Endometrial microvascular endothelial cells (primary cell): ENCODE results near the gene PDGFA. TPM values are rescaled to one million over a fixed set of nuclear protein-coding genes. Genes with fewer than 3 reads are reported as not detected.

Experiments used
- in situ Hi-C: cut with HindIII; loops from 2 replicates; pipeline ENCODE4 v1.10.0; 2017; ENCODE audit warnings: low sequenced_read_pairs, low pct_unique_long_range_greater_than_20kb; ENCODE audit errors: inconsistent ontology term
- total RNA-seq: library from RNA; depleted of rRNA; stranded (reverse); fragments of >200 nt; gene quantifications from one replicate; pipeline ENCODE4 v1.2.3, GENCODE V29; 2015; ENCODE audit errors: inconsistent ontology term

PDGFA gene
- total RNA-seq, 1 donor from 2014 or later, result 81.8 TPM

- in situ Hi-C loops, result no loop called here
These were observed 22.9 kb downstream of the PDGFA start for GRCh38 chr7:496528-497295.

DNA sequence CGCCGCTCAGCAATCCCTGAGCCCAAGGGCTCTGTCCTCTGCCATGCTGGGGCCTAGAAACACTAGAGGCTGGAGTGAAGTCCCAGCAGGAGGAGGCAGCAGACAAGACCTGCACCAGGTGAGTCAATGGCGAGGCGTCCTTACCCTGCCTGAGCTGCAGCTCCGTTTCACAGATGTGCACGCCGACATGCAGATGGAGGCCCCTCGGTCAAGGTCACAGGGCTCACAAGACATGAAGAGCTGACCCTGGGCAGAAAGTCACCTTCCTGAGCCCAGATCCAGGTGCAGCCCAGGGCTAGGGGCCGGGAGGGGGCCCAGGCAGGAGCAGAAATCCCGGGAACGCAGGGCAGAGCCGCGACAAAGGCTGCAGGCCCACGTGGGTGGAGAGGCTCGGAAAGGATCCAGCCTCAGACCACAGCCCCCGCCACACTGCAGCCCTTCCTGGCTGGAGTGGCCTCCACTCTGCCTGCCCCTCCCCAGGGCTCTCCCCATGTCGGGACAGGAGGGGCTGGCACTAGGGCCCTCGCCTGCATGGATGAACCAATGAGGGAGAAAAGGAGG lies 23.8 kb downstream of the PDGFA start:
- in situ Hi-C loops, result no loop called here

- in situ Hi-C loops, result no loop called here
These were observed 24.3 kb downstream of the PDGFA start for GRCh38 chr7:495326-495725.

DNA sequence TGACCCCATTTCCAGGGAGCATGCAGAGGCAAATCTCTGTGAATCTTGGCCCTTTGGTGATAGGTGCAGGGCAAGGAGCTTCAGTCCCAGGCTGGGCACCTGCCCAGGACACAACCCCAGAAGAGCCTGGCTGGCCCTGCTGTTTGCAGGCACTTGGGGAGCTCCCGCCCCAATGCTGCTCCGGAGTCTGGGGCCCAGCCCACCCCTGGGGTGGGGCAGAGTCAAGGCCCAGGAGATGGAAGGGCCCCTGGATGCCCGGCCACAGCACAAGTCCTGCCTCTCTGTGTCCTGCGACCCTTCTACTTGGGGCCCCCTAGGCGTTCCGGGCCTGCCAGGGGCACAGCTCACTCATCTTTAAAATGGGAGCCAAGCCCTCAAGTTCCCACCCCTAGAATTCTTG lies 24.7 kb downstream of the PDGFA start:
- in situ Hi-C loops, result no loop called here

- in situ Hi-C loops, result no loop called here
These were observed 25.4 kb downstream of the PDGFA start for GRCh38 chr7:494259-494687.

- in situ Hi-C loops, result no loop called here
These were observed 25.9 kb downstream of the PDGFA start for GRCh38 chr7:493661-494251.

- in situ Hi-C loops, result no loop called here
These were observed 27.0 kb downstream of the PDGFA start for GRCh38 chr7:492714-493065.

DNA sequence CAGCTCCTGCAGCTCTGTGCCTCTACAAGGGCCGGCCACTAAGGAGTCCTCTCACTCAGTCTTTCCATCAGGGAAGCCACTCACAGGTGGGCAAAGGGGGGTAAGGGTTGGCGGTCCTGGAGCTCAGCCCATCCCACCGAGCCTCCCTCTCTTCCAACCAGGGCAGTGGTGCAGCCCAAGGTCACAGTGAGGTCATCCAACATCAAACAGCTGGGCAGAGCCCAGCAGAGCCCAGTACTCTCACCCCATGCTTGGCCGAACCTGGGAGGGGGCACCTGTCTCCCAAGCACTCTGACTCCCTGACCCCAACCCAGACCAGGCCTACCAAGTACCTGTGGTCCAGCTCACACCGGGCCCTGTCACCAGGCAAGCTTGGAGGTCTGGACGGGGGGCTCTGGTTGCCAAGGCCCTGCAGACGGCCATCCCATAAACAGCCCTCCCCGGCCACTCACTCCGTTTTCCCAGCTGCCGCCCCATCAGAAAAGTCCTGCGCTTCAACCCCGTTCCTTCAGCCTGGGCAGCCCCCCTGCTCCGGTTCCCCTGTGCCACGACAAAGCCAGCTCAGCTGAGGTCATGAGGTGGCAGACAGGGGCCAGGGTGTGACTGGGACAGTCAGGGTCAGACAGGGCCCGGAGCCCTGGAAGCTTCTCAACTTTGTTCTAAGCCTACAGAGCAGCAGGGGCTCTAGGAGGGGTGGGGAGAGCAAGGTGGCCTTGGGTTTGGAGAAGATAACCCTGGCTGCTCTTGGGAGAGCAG lies 27.5 kb downstream of the PDGFA start:
- in situ Hi-C loops, result no loop called here

- in situ Hi-C loops, result no loop called here
These were observed 28.2 kb downstream of the PDGFA start for GRCh38 chr7:491292-491957.

- in situ Hi-C loops, result no loop called here
These were observed 29.0 kb downstream of the PDGFA start for GRCh38 chr7:490461-491291.

GRCh38 chr7:489876-490275 lies 29.8 kb downstream of the PDGFA start:
- in situ Hi-C loops, result no loop called here

GRCh38 chr7:486216-486743 lies 33.4 kb downstream of the PDGFA start:
- in situ Hi-C loops, result no loop called here

- in situ Hi-C loops, result no loop called here
These were observed 34.2 kb downstream of the PDGFA start for GRCh38 chr7:485188-486081.

- in situ Hi-C loops, result no loop called here
These were observed 35.1 kb downstream of the PDGFA start for GRCh38 chr7:484356-485101.

GRCh38 chr7:483656-484355 lies 35.8 kb downstream of the PDGFA start:
- in situ Hi-C loops, result no loop called here

- in situ Hi-C loops, result no loop called here
These were observed 37.0 kb downstream of the PDGFA start for GRCh38 chr7:482521-483083.
